ENCODE measurements around the gene FGD1.
"Not testable (repeated sequence)": the region's sequence is repeated elsewhere in the genome, so short reads cannot be mapped to it uniquely, and the experiment has no call there.

The FGD1 gene

DNA sequence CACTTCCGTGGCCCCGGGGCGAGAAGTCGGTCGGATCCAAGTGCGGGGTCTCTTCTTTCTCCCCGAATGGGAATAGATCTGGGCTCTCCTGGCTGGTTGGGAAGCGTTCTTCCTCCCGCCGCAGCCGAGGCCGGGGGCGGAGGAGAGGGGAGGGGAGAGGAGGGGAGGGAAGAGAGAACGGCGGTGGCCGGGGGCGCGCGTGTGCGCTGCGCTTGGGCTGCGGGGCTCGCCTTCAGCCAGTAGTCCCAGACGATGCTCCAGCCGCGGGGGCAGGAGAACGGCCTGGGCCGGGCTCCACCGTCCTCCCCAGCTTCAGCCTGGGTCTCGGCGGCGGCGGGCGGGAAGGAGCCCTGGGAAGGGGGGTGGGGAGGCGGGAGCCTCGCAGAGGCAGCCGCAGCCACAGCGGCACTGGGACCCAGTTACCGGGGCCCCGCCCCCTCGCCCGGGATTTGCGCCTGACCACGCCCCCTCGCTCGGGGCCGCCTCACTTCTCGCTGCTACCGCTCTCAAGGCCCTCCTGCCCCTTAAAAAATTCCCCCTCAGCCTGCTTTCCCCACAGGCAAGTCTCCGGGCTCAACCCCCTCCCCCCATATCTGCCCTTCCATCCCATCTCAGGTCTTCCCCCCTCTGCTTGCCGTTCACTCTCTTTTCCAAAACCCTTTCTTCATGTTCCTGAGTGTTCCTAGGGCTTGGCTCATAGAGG is at the start of gene FGD1:
Gene FGD1, minus strand, starts transcription at position 421 of the 703 bp plus-strand sequence. CDS start 802 bp downstream, outside the sequence.
- peak; percentile 69 for DNase-seq

DNA sequence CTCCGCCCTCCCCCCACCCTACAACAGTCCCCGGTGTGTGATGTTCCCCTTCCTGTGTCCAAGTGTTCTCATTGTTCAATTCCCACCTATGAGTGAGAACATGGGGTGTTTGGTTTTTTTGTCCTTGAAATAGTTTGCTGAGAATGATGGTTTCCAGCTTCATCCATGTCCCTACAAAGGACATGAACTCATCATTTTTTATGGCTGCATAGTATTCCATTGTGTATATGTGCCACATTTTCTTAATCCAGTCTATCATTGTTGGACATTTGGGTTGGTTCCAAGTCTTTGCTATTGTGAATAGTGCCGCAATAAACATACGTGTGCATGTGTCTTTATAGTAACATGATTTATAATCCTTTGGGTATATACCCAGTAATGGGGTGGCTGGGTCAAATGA is 46.2 kb upstream of the FGD1 start:
- DNase-seq: not testable (repeated sequence)

DNA sequence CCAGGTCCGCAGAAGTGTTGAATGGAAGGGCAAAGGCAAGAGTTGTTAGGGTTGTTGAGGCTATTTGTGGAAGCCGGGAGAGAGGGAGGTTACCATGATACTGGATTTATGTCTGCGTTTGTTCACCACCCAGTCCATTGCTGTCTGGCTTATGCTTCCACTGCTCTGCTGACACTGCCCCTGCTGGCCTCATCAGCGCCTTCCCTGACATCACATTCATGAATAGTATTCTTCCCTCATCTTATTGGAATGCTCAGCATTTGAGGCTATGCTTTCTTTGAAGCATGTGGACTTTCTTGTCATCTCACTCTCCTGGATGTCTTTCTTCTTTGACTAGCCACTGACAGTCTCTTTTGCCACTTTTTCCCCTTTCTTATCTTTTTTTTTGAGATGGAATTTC is 44.3 kb upstream of the FGD1 start:
- DNase-seq: peak; percentile 57

DNA sequence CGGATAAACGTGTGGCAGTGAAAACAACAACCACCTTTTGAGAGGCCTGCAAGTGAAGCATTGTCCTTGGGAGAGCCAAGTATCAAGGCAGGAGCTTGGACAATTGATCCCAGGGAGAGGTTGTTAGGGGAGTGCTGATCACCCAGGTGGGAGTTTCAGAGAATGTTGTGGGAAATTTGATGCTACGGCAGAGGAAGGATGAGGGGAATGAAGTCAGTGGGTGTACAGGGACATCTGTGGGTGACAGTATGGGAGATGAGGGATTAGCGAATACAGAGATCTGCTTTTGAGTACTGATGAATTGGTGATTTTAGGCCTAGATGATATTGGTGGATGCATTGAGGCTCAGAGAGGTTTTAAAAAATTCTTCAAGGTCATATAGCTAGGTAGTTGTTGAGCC is 38.2 kb upstream of the FGD1 start:
- DNase-seq: no peak

DNA sequence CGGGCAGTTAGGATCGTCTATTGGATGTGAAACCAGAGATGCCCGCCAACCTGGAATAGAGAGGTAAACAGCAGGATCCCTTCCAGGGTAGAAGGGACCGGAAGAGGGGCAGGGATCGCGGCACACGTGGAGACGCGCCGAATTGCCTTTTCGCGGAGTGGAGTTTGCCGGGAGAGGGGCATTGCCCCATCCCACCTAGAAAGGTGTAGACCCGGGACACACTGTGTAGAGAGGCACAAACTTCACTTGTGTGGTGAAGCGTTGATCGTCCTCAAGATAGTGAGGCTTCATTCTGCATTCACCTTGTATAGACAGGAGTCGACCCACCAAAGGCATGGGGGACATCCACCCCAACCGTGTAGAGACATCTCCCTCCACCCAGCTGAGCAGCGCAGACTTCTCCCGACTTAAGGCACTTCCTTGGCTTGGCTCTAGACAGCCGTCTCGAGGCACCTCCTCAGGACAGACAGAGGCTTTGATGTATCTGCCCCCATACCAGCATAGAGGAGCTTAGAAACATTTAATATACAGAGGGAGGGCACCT is 34.4 kb upstream of the FGD1 start:
- DNase-seq: no peak

DNA sequence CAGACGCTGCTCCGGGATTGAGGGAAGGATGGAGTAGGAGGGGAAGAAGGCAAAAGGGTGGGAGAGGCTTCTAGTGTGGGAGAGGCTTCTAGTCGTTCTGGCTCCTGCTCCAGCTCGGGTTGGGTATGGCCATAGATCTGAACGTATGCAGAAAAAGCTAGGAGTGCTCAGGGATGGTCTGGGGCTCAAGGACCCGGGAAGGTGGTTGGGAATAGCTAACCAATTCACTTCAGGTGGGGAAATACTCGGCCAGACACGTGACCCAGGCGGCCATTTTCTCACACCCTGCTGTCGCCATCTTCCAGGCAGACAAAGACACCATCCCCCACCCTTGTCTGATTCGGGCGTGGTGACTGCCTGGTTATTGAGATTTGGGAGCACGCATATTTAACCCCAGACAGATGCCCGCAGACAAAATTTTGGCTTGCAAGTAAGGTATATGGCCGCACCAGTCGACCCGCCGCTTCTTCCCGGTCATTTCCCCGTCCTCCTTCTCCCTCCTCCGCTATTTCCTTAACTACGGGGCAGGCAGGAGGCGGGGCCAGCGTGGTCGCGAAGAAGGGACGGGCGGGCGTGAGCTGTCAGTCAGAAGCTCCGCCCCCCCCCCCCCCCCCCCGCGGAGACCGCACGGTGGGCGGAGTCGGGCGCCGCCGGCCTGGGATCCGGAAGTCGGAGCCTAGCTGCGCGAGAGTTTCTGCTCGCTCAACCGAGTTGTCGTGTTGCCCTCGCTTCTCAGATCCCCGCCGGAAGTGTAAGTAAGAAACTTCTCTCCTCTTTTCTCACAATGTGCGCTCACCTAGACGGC is 33.7 kb upstream of the FGD1 start, which contains the start of gene GNL3L:
Gene GNL3L, plus strand, starts transcription at position 668 of the 805 bp plus-strand sequence. CDS start 2,348 bp downstream, outside the sequence.
- DNase-seq: peak; percentile 86

DNA sequence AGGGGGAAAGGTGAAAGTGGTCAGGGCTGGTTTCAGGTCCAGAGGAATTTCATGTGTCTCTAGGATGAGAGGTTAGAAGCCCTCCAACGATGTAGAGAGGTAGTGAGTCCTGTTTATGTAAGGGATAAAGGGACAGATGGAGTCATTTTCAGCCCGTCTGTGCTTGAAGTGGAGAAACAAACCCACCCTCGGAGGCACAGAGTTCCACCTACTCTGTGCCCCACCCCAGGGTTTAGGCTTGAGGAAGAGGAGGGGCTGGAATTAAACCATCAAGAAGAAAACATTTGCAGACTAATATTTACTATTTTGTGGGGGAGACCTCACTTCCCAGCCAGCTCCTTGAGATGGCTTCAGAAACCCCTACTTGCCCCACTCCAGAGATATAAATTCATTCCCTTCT is 33.1 kb upstream of the FGD1 start:
- no peak for DNase-seq

DNA sequence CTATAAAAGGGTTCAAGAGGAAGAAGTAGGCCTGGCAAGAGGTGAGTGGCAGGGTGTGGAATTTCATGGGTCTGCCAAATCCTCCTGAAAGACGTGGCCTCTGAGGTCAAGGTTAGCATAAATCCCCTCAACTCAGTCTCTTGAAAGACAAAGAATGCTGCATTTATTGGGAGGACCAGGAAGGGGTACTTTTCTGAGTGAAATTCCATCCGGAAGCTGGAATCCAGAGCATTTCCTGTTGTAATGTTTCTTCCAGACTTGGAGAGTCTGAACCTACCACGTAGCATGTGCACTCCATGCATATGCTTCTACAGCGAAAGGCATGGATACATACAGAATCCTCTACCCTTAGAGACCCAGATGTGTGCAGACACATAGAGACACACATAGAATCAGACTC is 13.4 kb upstream of the FGD1 start:
- DNase-seq: peak; percentile 65

DNA sequence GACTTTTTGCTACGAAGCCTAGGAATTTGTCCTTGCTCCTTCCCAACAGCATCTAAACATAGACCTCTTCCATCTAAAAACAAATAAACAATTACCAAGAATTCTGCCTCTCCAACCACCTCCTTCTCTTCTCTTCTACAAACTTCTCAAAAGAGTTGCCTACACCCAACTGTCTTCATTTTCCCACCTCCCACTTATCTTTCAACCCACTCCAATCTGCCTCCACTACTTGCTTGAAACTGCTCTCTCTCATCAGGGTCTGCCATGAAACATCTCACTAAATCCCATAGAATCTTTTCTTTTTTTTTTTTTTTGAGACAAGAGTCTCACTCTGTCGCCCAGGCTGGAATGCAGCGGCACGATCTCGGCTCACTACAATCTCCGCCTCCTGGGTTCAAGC is 902 bp upstream of the FGD1 start:
- DNase-seq: no peak

DNA sequence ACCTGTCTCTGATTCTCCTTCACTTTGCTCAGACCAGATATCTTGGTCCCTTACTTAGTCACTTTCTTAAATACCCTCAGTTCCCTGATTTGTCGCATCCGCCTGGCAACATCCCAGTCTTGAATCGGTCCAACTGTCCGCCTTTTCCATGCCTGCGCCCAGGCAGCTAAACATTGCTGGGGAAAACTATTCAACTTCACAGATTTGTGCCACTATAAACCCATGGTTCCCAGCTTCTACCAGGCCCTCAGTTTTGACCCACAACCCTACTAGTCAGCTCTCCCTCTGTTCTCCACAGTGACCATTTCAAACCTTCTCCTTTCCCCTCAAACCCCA is 451 bp upstream of the FGD1 start:
- DNase-seq: no peak

DNA sequence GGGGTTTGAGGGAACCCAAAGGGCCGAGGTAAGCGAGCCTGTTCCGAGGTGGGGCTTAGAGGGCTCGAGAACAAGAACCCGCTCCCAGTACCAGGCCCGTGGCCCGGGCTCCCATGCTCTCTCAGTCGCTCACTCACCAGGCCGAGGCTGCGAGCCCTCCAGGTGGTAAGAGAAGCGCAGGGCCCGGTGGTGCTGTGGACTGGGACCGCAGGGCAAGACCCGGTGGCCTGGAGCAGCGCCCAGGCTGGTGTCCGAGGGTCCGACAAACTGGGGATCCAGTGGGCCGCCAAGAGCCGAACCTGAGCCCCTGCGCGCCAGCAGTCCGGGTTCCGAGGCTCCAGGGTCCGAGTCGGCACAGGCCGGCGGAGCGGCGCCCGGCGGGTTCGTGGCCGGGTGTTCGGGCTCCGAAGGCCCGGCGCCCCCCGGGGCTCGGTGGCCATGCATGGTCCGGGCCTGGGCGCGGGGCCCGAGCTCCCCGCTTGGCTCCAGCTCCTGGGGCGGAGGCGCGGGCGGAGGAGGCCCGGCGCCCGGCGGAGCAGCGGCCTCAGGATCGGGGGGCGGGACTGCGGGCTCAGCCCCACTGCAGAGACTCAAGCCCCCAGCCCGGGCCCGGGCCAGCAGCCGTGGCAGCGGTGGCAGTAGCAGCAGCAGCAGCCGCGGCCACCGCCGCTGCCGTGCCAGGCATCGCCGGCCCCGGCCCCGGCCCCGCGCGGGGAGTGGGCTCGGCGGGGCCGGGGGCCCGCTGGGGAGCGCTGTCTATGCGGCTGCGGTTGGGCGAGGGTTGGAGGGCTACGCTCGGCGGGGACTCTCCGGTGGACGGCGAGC is 833 bp downstream of the FGD1 start:
- DNase-seq: no peak

DNA sequence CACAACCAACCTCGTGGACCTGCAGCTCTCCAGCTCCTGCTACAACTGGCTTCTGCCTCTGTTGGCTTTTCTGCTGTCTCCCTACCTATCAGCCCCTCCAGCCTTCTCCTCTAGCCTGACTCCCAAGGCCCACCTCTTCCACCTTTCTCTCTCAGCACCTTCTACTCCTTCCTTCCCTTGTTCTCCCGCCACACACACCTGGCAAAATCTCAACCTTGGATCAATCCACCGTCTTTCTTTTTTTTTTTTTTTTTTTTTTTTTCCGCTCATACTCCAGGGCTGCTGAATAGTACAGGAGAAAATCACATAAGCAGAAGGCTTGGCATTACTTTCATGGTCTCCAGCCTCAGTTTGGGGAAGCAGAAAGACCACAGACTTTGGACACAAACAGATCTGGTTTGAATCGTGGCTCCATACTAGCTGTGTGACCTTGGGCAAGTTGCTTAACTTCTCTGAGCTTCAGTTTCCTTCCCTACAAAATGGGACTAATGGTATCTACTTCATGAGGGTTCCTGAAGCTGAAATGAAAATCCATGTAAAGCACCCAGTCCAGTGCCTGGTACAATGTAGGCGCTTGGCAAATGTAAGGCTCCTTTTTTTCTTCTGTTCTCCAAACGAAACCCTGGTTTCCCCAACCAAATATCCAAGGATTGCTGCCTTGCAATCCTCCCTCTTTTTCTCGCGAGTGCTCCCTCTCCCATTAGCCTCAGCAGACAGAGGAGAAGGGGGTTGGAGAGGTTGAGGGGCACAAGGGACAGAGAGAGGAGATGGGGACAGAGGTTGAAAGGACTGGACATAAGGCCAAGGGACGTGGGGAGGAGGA is 1.7 kb downstream of the FGD1 start:
- no peak for DNase-seq

DNA sequence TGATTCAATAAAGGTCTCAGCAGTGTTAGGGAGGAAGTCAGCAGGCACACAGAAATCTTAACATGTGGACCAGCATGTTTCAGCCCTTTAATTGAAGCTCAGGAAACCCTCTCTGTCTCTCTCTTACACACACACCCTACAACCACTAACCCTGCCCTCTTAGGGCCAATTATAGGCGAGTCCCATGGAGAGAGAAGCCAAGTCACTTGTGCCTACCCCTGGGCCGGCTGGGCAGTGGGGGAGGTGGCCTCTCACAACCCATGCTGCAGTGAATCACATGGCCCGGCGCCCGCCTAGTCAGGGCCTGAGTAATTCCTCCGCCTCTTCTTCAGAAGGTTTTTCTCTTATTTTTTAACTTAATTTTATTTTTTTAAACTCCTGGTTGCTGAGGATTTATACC is 3.7 kb downstream of the FGD1 start:
- DNase-seq: peak; percentile 74

DNA sequence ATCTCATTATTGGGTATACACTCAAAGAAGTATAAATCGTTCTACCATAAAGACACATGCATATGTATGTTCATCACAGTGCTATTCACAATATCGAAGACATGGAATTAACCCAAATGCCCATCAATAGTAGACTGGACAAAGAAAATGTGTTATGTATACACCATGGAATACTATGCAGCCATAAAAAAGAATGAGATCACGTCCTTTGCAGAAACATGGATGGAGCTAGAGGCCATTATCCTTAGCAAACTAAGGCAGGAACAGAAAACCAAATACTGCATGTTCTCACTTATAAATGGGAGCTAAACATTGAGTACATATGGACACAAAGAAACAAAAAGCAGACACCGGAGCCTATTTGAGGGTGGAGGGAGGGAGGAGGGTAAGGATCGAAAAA is 6.2 kb downstream of the FGD1 start:
- DNase-seq: not testable (repeated sequence)

DNA sequence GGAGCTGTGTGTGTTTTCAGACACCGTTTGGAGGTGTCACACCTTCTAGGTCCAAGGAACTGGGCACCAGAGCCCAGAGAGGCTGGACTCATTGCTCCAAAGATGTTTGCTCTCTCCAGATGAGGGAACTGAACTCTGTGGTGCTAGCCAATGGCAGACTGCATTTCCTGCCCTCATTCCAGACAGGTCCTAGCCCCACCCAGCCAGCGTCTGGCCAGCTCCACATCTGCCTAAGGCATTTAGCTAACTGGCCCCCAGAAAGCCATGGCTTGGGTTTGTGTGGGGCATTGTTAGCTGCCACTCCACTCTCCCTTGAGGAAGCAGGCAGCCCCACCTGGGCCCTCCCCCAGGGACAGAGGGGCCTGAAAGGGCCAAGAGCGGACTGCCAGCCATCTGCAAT is 11.4 kb downstream of the FGD1 start:
- DNase-seq: no peak

DNA sequence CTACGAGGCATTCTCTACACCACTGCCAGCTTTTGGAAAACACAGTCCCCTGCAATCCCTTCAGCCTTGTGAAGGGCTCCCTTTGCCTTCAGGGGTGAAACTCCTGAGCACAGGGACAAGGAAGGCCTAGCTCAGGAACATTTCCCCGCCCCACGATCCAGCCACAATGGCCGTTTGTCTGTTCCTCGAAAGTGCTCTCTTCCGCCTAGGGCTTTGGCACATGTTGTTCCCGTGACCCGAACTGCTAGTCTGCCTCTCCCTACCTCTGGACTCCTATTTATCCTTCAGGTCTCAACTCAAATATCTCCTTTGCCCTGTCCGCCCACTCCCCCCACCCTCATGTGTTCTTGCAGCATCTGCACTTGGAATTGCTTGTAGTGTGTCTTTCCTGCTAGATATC is 12.1 kb downstream of the FGD1 start:
- no peak for DNase-seq

DNA sequence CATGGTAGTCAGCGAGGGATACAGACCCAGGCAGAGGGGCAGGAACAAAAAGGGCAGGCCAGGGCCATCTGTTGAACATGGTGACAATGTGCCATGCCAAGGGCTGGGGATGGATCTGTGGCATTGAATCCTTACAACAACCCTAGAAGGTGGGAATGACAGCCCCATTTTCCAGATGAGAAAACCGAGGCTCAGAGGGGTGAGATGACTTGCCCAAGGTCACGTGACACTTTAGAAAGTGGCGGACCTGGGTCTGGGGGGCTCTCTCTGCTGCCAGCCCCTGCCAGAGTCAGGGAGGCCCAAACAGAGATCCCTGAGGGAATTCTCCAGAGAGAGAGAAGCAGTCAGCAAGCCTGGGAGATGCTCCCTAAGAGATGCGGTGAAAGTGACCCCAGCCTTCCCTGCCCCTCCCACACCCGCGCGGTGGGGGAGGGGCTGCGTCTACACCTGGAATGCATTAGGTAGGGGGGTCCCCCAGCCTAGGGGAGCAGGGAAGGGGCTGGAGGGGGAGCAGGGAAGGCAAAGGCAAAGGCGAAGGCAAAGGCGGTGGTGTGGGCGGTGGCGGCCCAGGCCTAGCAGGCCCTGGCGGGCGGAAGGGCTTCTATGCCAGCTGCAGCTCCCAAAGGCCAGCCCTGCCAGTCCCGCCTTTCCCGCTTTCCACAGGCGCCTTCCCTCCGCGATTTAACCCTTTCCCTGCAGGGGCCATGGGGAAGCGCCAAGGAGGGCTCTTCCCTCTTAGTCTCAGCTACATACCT is 13.0 kb downstream of the FGD1 start:
- DNase-seq: no peak

DNA sequence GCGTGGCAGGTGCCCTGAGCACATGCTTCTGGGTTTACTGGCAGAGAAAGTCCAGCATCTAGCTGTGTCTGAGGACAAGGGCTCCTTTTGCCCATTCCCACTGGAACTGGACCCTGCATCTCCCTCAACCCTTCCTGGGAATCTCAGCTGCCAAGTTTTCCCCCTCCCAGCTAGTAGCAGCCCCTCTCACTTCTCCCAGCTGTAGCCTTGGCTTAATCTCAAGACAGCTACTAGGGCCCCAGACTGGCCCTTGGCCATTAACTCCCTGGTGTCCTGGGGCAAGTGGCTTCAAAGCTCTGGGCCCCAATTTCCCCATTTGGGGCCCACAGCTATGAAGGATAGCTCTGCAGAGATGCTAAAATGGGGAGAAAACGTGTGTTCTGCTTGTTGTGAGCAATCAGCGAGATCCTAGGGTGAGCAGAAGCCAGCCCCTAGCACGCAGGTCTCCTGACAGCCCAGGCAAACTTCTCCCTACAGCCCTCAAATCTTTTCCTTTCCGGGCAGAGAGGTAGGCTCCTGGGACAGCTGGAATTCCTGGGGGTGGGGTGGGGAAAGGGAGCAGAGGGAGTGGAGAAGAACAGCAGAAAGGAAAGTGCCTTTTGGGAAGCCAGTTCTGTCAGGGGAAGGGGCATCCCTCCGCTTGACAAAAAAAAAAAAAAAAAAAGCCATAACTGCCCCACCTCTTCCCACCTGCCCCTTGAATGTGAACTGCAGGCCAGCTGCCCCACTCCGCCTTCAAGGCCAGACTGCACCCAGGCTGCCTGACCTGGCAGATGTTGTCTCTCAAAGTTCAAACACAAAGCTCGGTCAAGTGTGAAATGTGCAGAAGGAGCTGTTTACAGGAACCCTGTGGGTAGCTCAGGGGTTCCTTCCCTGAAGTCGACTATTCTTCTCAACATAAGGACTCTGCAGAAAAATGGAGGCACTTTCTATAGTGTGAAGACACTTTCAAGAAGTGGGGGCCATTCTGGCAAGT is 16.6 kb downstream of the FGD1 start:
- DNase-seq: no peak

DNA sequence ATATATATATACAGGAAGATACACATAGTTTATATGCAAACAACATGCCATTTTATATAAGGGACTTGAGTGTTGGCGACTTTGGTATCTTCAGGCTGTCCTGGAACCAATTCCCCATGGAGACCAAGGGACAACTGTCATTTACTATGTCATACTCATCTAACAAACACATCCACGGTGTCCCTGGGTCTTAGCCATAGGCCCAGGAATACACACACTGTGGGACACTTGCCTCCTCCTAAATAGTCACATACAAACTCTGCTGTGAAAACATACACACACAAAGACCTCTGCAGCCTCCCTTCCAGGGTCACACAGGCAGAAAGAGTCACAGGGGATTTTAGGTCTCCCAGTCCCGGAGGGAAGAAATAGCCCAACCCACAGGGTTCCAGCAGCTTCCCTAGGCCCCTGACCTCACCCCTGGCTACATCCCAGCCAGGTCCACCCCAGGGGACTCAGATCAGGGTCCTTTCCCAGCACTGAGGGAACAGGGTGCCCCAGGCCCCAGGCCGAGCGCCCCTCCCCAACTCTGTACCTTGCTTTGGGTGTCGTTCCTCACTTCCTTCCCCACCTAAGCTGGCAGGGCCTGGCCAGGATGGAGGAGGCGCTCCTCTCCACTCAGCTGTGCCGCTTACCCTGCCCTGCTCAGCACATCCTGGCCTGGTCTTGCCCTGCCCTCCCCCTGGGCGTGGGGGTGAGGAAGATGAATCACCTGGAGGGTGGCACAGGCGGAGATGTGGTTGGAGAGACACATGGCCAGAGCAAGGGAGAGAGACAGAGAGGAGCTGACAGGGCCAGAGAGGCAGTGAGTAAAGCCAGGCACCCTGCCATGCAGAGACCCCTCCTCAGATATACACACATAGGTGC is 21.8 kb downstream of the FGD1 start:
- DNase-seq: no peak

Measured in fibroblast of skin of right biceps (primary cell).